A673 (cell line): ENCODE measurements around the gene COG2.
"Not testable (repeated sequence)": the region's sequence is repeated elsewhere in the genome, so short reads cannot be mapped to it uniquely, and the experiment has no call there.

Experiments
- CTCF ChIP-seq: fragments of 300-800, 200-600 bp; sonication (generic); conservative IDR thresholded peaks from 2 replicates; pipeline ENCODE4 v1.5.1; 2017; ENCODE audit warnings: low read depth, mild to moderate bottlenecking, antibody characterized with exemption, low read length, moderate library complexity, mixed read lengths
- EZH2 ChIP-seq: fragments of 200-600 bp; sonication (generic); IDR thresholded peaks from 2 replicates; pipeline ENCODE4 v1.6.1; 2017; ENCODE audit warnings: borderline replicate concordance, low read depth, mild to moderate bottlenecking, mixed read lengths, antibody characterized with exemption, low read length; ENCODE audit not compliant: poor library complexity, severe bottlenecking

GRCh38 chr1:230656719-230657118 is 14.4 kb downstream of the COG2 start:
- TF ChIP-seq EZH2, CTCF: not testable (repeated sequence)
